Keratinocyte (primary cell): ENCODE measurements around the gene MEGF8. TPM values are rescaled to one million over a fixed set of nuclear protein-coding genes. Genes with fewer than 3 reads are reported as not detected.

ENCODE experiments used
- DNase-seq: peaks from one replicate; pipeline ENCODE4 v3.0.0-alpha.2; 2011; ENCODE audit warnings: low read depth, missing footprints, low spot score
- FAIRE-seq: peaks from 2 replicates; lab custom pipeline; 2011; peaks lifted over from hg19 to GRCh38; lab: Jason Lieb, UNC
- H2AFZ ChIP-seq: 2 replicates; pipeline ENCODE4 v1.6.0; 2012; ENCODE audit warnings: low read length, control low read depth, inconsistent platforms; ENCODE audit not compliant: control insufficient read depth
- H3K27ac ChIP-seq: 2 replicates; pipeline ENCODE4 v1.5.1; 2011; ENCODE audit warnings: low read length; ENCODE audit not compliant: control insufficient read depth, insufficient read depth
- H3K27me3 ChIP-seq: 3 replicates; pipeline ENCODE4 v1.6.0; 2011; ENCODE audit warnings: low read length; ENCODE audit not compliant: control insufficient read depth, insufficient read depth; ENCODE audit errors: extremely low read depth
- H3K36me3 ChIP-seq, 2 experiments: 2 replicates in 1 of 2; 3 replicates in 1 of 2; pipeline ENCODE4 v1.5.1; 2011; ENCODE audit warnings: low read length in 2 of 2, mild to moderate bottlenecking in 1 of 2; ENCODE audit not compliant: control insufficient read depth in 2 of 2, insufficient read depth in 2 of 2; ENCODE audit errors: extremely low read depth in 1 of 2
- H3K4me1 ChIP-seq: 3 replicates; pipeline ENCODE4 v1.5.1; 2011; ENCODE audit warnings: low read length; ENCODE audit not compliant: control insufficient read depth, insufficient read depth; ENCODE audit errors: extremely low read depth
- H3K4me2 ChIP-seq: 3 replicates; pipeline ENCODE4 v1.6.0; 2011; ENCODE audit warnings: low read depth, low read length; ENCODE audit not compliant: control insufficient read depth, insufficient read depth; ENCODE audit errors: extremely low read depth
- H3K4me3 ChIP-seq, 3 experiments: fragments of 200-600 bp in 1 of 3; sonication (generic) in 1 of 3; 2 replicates in 2 of 3; 3 replicates in 1 of 3; pipeline ENCODE4 v1.5.1; 2011 to 2016; ENCODE audit warnings: low read length in 3 of 3, mild to moderate bottlenecking in 3 of 3, control low read depth in 2 of 3, inconsistent platforms in 1 of 3, low read depth in 1 of 3, mixed read lengths in 1 of 3, mixed run types in 1 of 3, moderate library complexity in 1 of 3; ENCODE audit not compliant: control insufficient read depth in 2 of 3, insufficient read depth in 2 of 3; ENCODE audit errors: extremely low read depth in 1 of 3
- H3K79me2 ChIP-seq: 2 replicates; pipeline ENCODE4 v1.6.0; 2012; ENCODE audit warnings: low read length; ENCODE audit not compliant: control insufficient read depth, insufficient read depth
- H3K9ac ChIP-seq: 3 replicates; pipeline ENCODE4 v1.6.0; 2011; ENCODE audit warnings: low read length; ENCODE audit not compliant: control insufficient read depth, insufficient read depth; ENCODE audit errors: extremely low read depth
- H3K9me1 ChIP-seq: 3 replicates; pipeline ENCODE4 v1.6.0; 2011; ENCODE audit warnings: low read length; ENCODE audit not compliant: control insufficient read depth, insufficient read depth; ENCODE audit errors: extremely low read depth
- H3K9me3 ChIP-seq: 2 replicates; pipeline ENCODE4 v1.5.1; 2012; ENCODE audit warnings: low read depth, low read length; ENCODE audit not compliant: control insufficient read depth
- H4K20me1 ChIP-seq: 3 replicates; pipeline ENCODE4 v1.6.0; 2011; ENCODE audit warnings: low read length; ENCODE audit not compliant: control insufficient read depth, insufficient read depth; ENCODE audit errors: extremely low read depth
- CTCF ChIP-seq, 3 experiments: IDR thresholded peaks in 1 of 3; conservative IDR thresholded peaks in 1 of 3; optimal IDR thresholded peaks in 1 of 3; 2 replicates in 2 of 3; 3 replicates in 1 of 3; pipeline versions ENCODE3 to v1.5.1; 2011; ENCODE audit warnings: low read length in 3 of 3, mild to moderate bottlenecking in 3 of 3, moderate library complexity in 2 of 3, control low read depth in 1 of 3, inconsistent platforms in 1 of 3; ENCODE audit not compliant: insufficient read depth in 2 of 3; ENCODE audit errors: extremely low read depth in 1 of 3
- EZH2 ChIP-seq: IDR thresholded peaks from one replicate; pipeline ENCODE4 v1.6.1; 2012; ENCODE audit warnings: inconsistent platforms, mild to moderate bottlenecking, low read length, moderate library complexity
- dilution Hi-C: fragments of 300-500 bp; cut with MboI; formaldehyde crosslinking; loops from one replicate; pipeline ENCODE4 v1.7.0; 2020; ENCODE audit warnings: low sequenced_read_pairs; ENCODE audit not compliant: extremely low pct_ligation_motif_present
- polyA plus RNA-seq, 5 experiments: library from polyadenylated mRNA; depleted of rRNA in 3 of 5; stranded (reverse) in 3 of 5; stranded (forward) in 1 of 5; unstranded in 1 of 5; fragments of >200 nt; gene quantifications; 1 replicate in 1 of 5; 2 replicates in 3 of 5; 3 replicates in 1 of 5; pipeline versions ENCODE4 v1.2.1 to v1.2.3, GENCODE V29; 2011 to 2012; ENCODE audit warnings: missing spikeins in 2 of 5, low read depth in 1 of 5, low replicate concordance in 1 of 5

MEGF8 gene
- polyA plus RNA-seq, 1 donor (not counting 4 experiments of a cell fraction or from before 2014, with no cell fraction given): 4.1 TPM

- Histone ChIP-seq H2AFZ (no peak overlapping the region), H3K79me2 (no peaks in the 10 kb centered on the region), H3K9me3 (no peaks in the 10 kb centered on the region), H3K4me3 (no peak overlapping the region), H3K4me2 (no peak overlapping the region), H3K27ac (no peak overlapping the region), H4K20me1 (no peaks in the 10 kb centered on the region), H3K4me1 (peaks cover 7% of the 10 kb centered on the region), H3K36me3 (peaks cover 0 to 3% of the 10 kb centered on the region in 2 experiments), H3K27me3 (no peaks in the 10 kb centered on the region), H3K9me1 (no peaks in the 10 kb centered on the region), H3K9ac (no peak overlapping the region)
- dilution Hi-C loops: no loop called here
- DNase-seq (no peak), FAIRE-seq (no peak)
- no peak for TF ChIP-seq EZH2
Observed at GRCh38 chr19:42303876-42304275, 21.6 kb upstream of the MEGF8 start.

- Histone ChIP-seq H3K4me1 (peaks cover 2% of the 10 kb centered on the region), H4K20me1 (no peaks in the 10 kb centered on the region), H3K36me3 (no peaks in the 10 kb centered on the region), H3K27me3 (no peaks in the 10 kb centered on the region), H3K9me3 (no peaks in the 10 kb centered on the region), H2AFZ (no peak overlapping the region), H3K27ac (no peak overlapping the region), H3K9ac (no peak overlapping the region), H3K4me2 (no peak overlapping the region), H3K9me1 (no peaks in the 10 kb centered on the region), H3K79me2 (no peaks in the 10 kb centered on the region), H3K4me3 (no peak overlapping the region)
- TF ChIP-seq CTCF (optimal IDR thresholded peaks at IDR 0.05 in 1 of 3, IDR thresholded peaks at IDR 0.05 in 1 of 3, conservative IDR thresholded peaks at IDR 0.05 in 1 of 3; ENCODE audit: extremely low read depth in 1 of 3, insufficient read depth in 2 of 3, low read length in 3 of 3) (no peak), EZH2 (no peak)
- DNase-seq: no peak
- dilution Hi-C loops: no loop called here
- no peak for FAIRE-seq
Observed at GRCh38 chr19:42306646-42307045, 18.8 kb upstream of the MEGF8 start.

GRCh38 chr19:42309686-42310085, 15.7 kb upstream of the MEGF8 start:
- Histone ChIP-seq H3K4me2 (no peak overlapping the region), H3K27ac (no peak overlapping the region), H3K27me3 (peaks cover 27% of the 10 kb centered on the region), H3K4me3 (no peak overlapping the region), H2AFZ (no peak overlapping the region), H3K9me1 (no peaks in the 10 kb centered on the region), H3K36me3 (no peaks in the 10 kb centered on the region), H3K9me3 (no peaks in the 10 kb centered on the region), H3K79me2 (no peaks in the 10 kb centered on the region), H3K4me1 (no peaks in the 10 kb centered on the region), H4K20me1 (no peaks in the 10 kb centered on the region), H3K9ac (no peak overlapping the region)
- dilution Hi-C loops: no loop called here
- no peak for FAIRE-seq
- DNase-seq: no peak
- TF ChIP-seq EZH2 (no peak), CTCF (optimal IDR thresholded peaks at IDR 0.05 in 1 of 3, IDR thresholded peaks at IDR 0.05 in 1 of 3, conservative IDR thresholded peaks at IDR 0.05 in 1 of 3; ENCODE audit: extremely low read depth in 1 of 3, insufficient read depth in 2 of 3, low read length in 3 of 3) (no peak)
